Neural cell (in vitro differentiated cells): ENCODE measurements around the gene ERCC4.

Source experiments
- CTCF ChIP-seq: fragments of 450-650 bp; IDR thresholded peaks from 2 replicates; pipeline ENCODE4 v1.5.1; 2014; ENCODE audit warnings: antibody characterized with exemption, mild to moderate bottlenecking, moderate library complexity; ENCODE audit not compliant: poor library complexity, severe bottlenecking
- EP300 ChIP-seq: fragments of 450-650 bp; conservative IDR thresholded peaks from 2 replicates; pipeline ENCODE4 v1.6.1; 2014; ENCODE audit warnings: antibody characterized with exemption, mild to moderate bottlenecking, moderate library complexity; ENCODE audit not compliant: poor library complexity, severe bottlenecking
- EZH2 ChIP-seq: fragments of 200-600, 300-800 bp; shearing (Covaris generic), sonication (generic); IDR thresholded peaks from 2 replicates; pipeline ENCODE4 v1.6.1; 2014; ENCODE audit warnings: antibody characterized with exemption, low read length, borderline replicate concordance, mild to moderate bottlenecking; ENCODE audit not compliant: insufficient read depth, poor library complexity, severe bottlenecking
- POLR2AphosphoS5 ChIP-seq: IDR thresholded peaks from 2 replicates; pipeline ENCODE4 v1.6.1; 2012
- RAD21 ChIP-seq: fragments of 450-650 bp; conservative IDR thresholded peaks from 2 replicates; pipeline ENCODE4 v1.6.1; 2014; ENCODE audit warnings: antibody characterized with exemption, mild to moderate bottlenecking, moderate library complexity
- TAF1 ChIP-seq: IDR thresholded peaks from 2 replicates; pipeline ENCODE4 v1.6.1; 2012; ENCODE audit warnings: low read depth

- no peak for TF ChIP-seq TAF1
- no peak for TF ChIP-seq CTCF
- TF ChIP-seq POLR2AphosphoS5: no peak
- no peak for TF ChIP-seq EP300
- peak; percentile 46 for TF ChIP-seq RAD21
- no peak for TF ChIP-seq EZH2
Measured at GRCh38 chr16:13919330-13919682, 648 bp upstream of the ERCC4 start.
